ENCODE data around the gene NUBPL.

Gene NUBPL

DNA sequence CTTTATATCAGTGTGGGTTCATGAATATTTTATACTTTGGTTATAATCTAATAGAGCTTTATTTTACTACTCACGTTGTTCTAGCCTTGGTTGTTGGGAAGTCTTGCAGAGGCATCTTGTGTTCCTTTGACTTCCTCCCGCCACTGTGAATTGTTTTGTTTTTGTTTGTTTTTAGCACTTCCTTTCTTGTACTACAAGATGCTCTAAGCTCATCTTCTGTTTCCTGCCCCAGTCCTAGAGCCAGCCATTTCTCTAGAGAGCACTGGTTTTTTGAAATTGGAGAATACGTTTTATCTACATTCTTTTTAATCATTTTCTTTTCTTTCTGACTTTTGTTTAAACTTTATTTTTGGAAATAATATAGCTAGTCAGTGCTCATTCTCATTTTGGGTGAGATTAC, 15.9 kb upstream of the NUBPL start:
- H3F3A ChIP-seq (ENCODE audit: control insufficient read depth, insufficient read depth), result no peaks in the 10 kb centered on the region
- H3K4me2 ChIP-seq (ENCODE audit: low read length), result no peak overlapping the region
- H3K9me3 ChIP-seq (ENCODE audit: control insufficient read depth, insufficient read depth, low read length), result no peaks in the 10 kb centered on the region
- no peaks in the 10 kb centered on the region for H3K79me2 ChIP-seq (ENCODE audit: control insufficient read depth, low read length)
- H3K27ac ChIP-seq (ENCODE audit: low read depth, low read length), result no peak overlapping the region
- H3K4me3 ChIP-seq (ENCODE audit: low read length), result no peak overlapping the region
- H3K36me3 ChIP-seq (ENCODE audit: control insufficient read depth, low read length), result no peaks in the 10 kb centered on the region
- no peaks in the 10 kb centered on the region for H3K4me1 ChIP-seq (ENCODE audit: control insufficient read depth, low read length)
- no peaks in the 10 kb centered on the region for H3K27me3 ChIP-seq (ENCODE audit: control insufficient read depth, low read length)
- H4K20me1 ChIP-seq (ENCODE audit: control insufficient read depth, insufficient read depth, low read depth, low read length), result no peaks in the 10 kb centered on the region
- TF ChIP-seq EZH2phosphoT487 (IDR thresholded peaks at IDR 0.05; ENCODE audit: borderline replicate concordance, low read length) (no peak), CTCF (IDR thresholded peaks at IDR 0.05; ENCODE audit: low read depth, low read length, poor library complexity, severe bottlenecking) (no peak)
- no peaks in the 10 kb centered on the region for H3K9me2 ChIP-seq (replicated peaks; ENCODE audit: control insufficient read depth, low read length)

DNA sequence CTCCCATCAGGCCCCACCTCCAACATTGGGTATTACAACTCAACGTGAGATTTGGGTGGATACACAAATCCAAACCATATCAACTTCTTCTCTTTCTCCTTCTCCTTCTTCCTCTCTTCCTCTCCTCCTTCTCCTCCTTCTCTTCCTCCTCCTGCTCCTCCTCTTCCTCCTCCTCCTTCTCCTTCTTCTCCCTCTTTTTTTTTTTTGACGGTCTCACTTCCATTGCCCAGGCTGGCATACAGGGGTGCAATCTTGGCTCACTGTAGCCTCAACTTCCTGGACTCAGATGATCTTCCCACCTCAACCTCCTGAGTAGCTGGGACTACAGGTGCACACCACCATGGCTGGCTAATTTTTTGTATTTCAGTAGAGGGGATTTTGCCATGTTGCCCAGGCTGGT, 11.4 kb upstream of the NUBPL start:
- Histone ChIP-seq H3K9me3 (ENCODE audit: control insufficient read depth, insufficient read depth, low read length) (no peaks in the 10 kb centered on the region), H3F3A (ENCODE audit: control insufficient read depth, insufficient read depth) (no peaks in the 10 kb centered on the region), H3K79me2 (ENCODE audit: control insufficient read depth, low read length) (no peaks in the 10 kb centered on the region), H3K4me2 (ENCODE audit: low read length) (no peak overlapping the region), H3K27me3 (ENCODE audit: control insufficient read depth, low read length) (peaks cover 5% of the 10 kb centered on the region; the same call in 1 of the 2 replicates), H3K27ac (ENCODE audit: low read depth, low read length) (no peak overlapping the region), H3K4me1 (ENCODE audit: control insufficient read depth, low read length) (no peaks in the 10 kb centered on the region), H3K4me3 (ENCODE audit: low read length) (no peak overlapping the region), H3K36me3 (ENCODE audit: control insufficient read depth, low read length) (no peaks in the 10 kb centered on the region), H4K20me1 (ENCODE audit: control insufficient read depth, insufficient read depth, low read depth, low read length) (no peaks in the 10 kb centered on the region), H3K9me2 (replicated peaks; ENCODE audit: control insufficient read depth, low read length) (no peaks in the 10 kb centered on the region)
- TF ChIP-seq EZH2phosphoT487 (IDR thresholded peaks at IDR 0.05; ENCODE audit: borderline replicate concordance, low read length) (no peak), CTCF (IDR thresholded peaks at IDR 0.05; ENCODE audit: low read depth, low read length, poor library complexity, severe bottlenecking) (no peak)

DNA sequence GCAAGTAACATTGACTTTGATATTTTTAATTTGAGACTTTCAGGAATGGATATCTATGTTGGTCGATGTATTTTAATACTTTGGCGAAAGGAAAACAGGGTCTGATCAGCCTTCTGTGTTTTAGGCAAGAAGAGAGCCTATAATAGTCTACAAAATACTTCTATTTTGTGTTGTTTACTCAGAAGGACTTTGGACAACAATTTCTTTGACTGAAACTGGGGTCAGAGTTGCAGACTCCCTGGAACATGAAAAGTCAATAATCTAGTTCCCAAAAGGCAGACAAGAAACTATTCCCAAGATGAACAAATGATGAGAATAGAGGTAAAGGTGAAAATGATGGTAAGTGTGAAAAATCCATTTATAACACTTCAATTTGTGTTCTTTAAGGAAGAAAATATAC, 10.6 kb upstream of the NUBPL start:
- Histone ChIP-seq H3K9me3 (ENCODE audit: control insufficient read depth, insufficient read depth, low read length) (no peaks in the 10 kb centered on the region), H3K4me1 (ENCODE audit: control insufficient read depth, low read length) (no peaks in the 10 kb centered on the region), H3K79me2 (ENCODE audit: control insufficient read depth, low read length) (no peaks in the 10 kb centered on the region), H3K36me3 (ENCODE audit: control insufficient read depth, low read length) (no peaks in the 10 kb centered on the region), H3K27me3 (ENCODE audit: control insufficient read depth, low read length) (peaks cover 5% of the 10 kb centered on the region; the same call in 1 of the 2 replicates), H3K9me2 (replicated peaks; ENCODE audit: control insufficient read depth, low read length) (no peaks in the 10 kb centered on the region), H3F3A (ENCODE audit: control insufficient read depth, insufficient read depth) (no peaks in the 10 kb centered on the region), H4K20me1 (ENCODE audit: control insufficient read depth, insufficient read depth, low read depth, low read length) (no peaks in the 10 kb centered on the region), H3K27ac (ENCODE audit: low read depth, low read length) (no peak overlapping the region), H3K4me2 (ENCODE audit: low read length) (no peak overlapping the region), H3K4me3 (ENCODE audit: low read length) (no peak overlapping the region)
- no peak for TF ChIP-seq CTCF (IDR thresholded peaks at IDR 0.05; ENCODE audit: low read depth, low read length, poor library complexity, severe bottlenecking)
- no peak for TF ChIP-seq EZH2phosphoT487 (IDR thresholded peaks at IDR 0.05; ENCODE audit: borderline replicate concordance, low read length)

GRCh38 chr14:31556191-31556590, 5.0 kb upstream of the NUBPL start:
- Histone ChIP-seq H3K4me2 (ENCODE audit: low read length) (no peak overlapping the region), H3F3A (ENCODE audit: control insufficient read depth, insufficient read depth) (no peaks in the 10 kb centered on the region)

More at GRCh38 chr14:31556191-31556590, 5.0 kb upstream of the NUBPL start:
- H3K9me3 ChIP-seq (ENCODE audit: control insufficient read depth, insufficient read depth, low read length), result no peaks in the 10 kb centered on the region
- H3K4me3 ChIP-seq (ENCODE audit: low read length), result no peak overlapping the region
- no peaks in the 10 kb centered on the region for H3K79me2 ChIP-seq (ENCODE audit: control insufficient read depth, low read length)
- no peaks in the 10 kb centered on the region for H4K20me1 ChIP-seq (ENCODE audit: control insufficient read depth, insufficient read depth, low read depth, low read length)
- peaks cover 8% of the 10 kb centered on the region; the same call in 1 of the 2 replicates for H3K27me3 ChIP-seq (ENCODE audit: control insufficient read depth, low read length)
- H3K4me1 ChIP-seq (ENCODE audit: control insufficient read depth, low read length), result peaks cover 7% of the 10 kb centered on the region
- no peaks in the 10 kb centered on the region for H3K9me2 ChIP-seq (replicated peaks; ENCODE audit: control insufficient read depth, low read length)
- H3K27ac ChIP-seq (ENCODE audit: low read depth, low read length), result no peak overlapping the region
- TF ChIP-seq EZH2phosphoT487 (IDR thresholded peaks at IDR 0.05; ENCODE audit: borderline replicate concordance, low read length) (no peak), CTCF (IDR thresholded peaks at IDR 0.05; ENCODE audit: low read depth, low read length, poor library complexity, severe bottlenecking) (no peak)
- no peaks in the 10 kb centered on the region for H3K36me3 ChIP-seq (ENCODE audit: control insufficient read depth, low read length)

Data from DOHH2 (cell line).